ENCODE results near the gene CHID1.

DNA sequence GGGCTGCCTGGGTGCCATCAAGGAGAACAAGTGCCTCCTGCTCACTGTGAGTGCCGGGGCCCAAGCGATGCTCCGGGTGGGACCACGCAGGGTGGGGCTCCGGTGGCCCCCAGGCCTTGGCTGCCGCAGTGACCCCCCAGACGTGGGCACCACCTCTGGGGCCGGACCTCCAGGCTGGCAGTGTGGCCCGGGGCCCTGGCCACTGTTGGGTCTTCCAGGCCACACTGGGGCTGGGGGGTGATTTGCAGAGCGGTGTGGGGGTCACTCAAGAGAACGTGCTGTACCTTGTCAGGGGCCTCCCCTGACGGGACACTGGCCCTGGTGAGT, 48.0 kb downstream of the CHID1 start:
- TF ChIP-seq, protein P1, sequence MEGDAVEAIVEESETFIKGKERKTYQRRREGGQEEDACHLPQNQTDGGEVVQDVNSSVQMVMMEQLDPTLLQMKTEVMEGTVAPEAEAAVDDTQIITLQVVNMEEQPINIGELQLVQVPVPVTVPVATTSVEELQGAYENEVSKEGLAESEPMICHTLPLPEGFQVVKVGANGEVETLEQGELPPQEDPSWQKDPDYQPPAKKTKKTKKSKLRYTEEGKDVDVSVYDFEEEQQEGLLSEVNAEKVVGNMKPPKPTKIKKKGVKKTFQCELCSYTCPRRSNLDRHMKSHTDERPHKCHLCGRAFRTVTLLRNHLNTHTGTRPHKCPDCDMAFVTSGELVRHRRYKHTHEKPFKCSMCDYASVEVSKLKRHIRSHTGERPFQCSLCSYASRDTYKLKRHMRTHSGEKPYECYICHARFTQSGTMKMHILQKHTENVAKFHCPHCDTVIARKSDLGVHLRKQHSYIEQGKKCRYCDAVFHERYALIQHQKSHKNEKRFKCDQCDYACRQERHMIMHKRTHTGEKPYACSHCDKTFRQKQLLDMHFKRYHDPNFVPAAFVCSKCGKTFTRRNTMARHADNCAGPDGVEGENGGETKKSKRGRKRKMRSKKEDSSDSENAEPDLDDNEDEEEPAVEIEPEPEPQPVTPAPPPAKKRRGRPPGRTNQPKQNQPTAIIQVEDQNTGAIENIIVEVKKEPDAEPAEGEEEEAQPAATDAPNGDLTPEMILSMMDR (IDR thresholded peaks at IDR 0.05) = no peak
- no peak for TF ChIP-seq POLR2A (IDR thresholded peaks at IDR 0.05)

All from body of pancreas (tissue), 4 donors.